Spleen (tissue), 11 donors: ENCODE results near the gene HNMT. TPM values are rescaled to one million over a fixed set of nuclear protein-coding genes. Genes with fewer than 3 reads are reported as not detected.
A peak's percentile ranks its signal among the peaks of the same experiment; 100 is the strongest.

Experiments used
- DNase-seq: peaks from one replicate; pipeline ENCODE4 v3.0.0-alpha.2; 2020
- H3K27ac ChIP-seq, 8 donors: fragments of 200-600 bp; sonication (generic) in 7 of 8; 1 replicate in 4 of 8; 2 replicates in 4 of 8; pipeline versions ENCODE4 v1.5.0 to v1.8.0; 2016 to 2021; ENCODE audit warnings: inconsistent platforms in 4 of 8, mild to moderate bottlenecking in 4 of 8, moderate library complexity in 1 of 8
- H3K27me3 ChIP-seq, 7 donors: fragments of 200-600 bp; sonication (generic) in 6 of 7; replicated peaks in 1 of 7; 1 replicate in 4 of 7; 2 replicates in 3 of 7; pipeline versions ENCODE4 v1.5.0 to v1.8.0; 2016 to 2021; ENCODE audit warnings: inconsistent platforms in 3 of 7, mild to moderate bottlenecking in 1 of 7
- H3K36me3 ChIP-seq, 6 donors: fragments of 200-600 bp; sonication (generic) in 5 of 6; 1 replicate in 4 of 6; 2 replicates in 2 of 6; pipeline versions ENCODE4 v1.5.0 to v1.8.0; 2016 to 2021; ENCODE audit warnings: inconsistent platforms in 2 of 6
- H3K4me1 ChIP-seq, 6 donors: fragments of 200-600 bp; sonication (generic) in 5 of 6; 1 replicate in 3 of 6; 2 replicates in 3 of 6; pipeline versions ENCODE4 v1.5.0 to v1.8.0; 2016 to 2021; ENCODE audit warnings: inconsistent platforms in 3 of 6
- H3K4me3 ChIP-seq, 8 donors: fragments of 200-600 bp; sonication (generic) in 7 of 8; 1 replicate in 4 of 8; 2 replicates in 4 of 8; pipeline versions ENCODE4 v1.5.0 to v1.8.0; 2016 to 2021; ENCODE audit warnings: inconsistent platforms in 4 of 8, mild to moderate bottlenecking in 4 of 8, moderate library complexity in 2 of 8
- H3K9me3 ChIP-seq, 8 donors: fragments of 200-600 bp; sonication (generic) in 7 of 8; 1 replicate in 4 of 8; 2 replicates in 4 of 8; pipeline versions ENCODE4 v1.5.0 to v1.8.0; 2016 to 2021; ENCODE audit warnings: inconsistent platforms in 4 of 8
- CTCF ChIP-seq, 11 experiments: fragments of 200-600 bp in 7 of 11; fragments of 450-650 bp in 4 of 11; sonication (generic) in 4 of 11; IDR thresholded peaks in 8 of 11; conservative IDR thresholded peaks in 3 of 11; 1 replicate in 7 of 11; 2 replicates in 4 of 11; pipeline versions ENCODE4 v1.4.0 to v1.8.0; 2016 to 2021; ENCODE audit warnings: antibody characterized with exemption in 11 of 11, inconsistent platforms in 4 of 11, mild to moderate bottlenecking in 1 of 11
- POLR2A ChIP-seq, 3 donors: fragments of 450-650 bp; IDR thresholded peaks; one replicate each; pipeline ENCODE4 v1.5.1; 2017; ENCODE audit warnings: antibody characterized with exemption in 3 of 3, mild to moderate bottlenecking in 1 of 3
- POLR2AphosphoS5 ChIP-seq, 3 donors: sonication (generic); formaldehyde crosslinking; IDR thresholded peaks; one replicate each; pipeline ENCODE4 v1.5.1; 2017; ENCODE audit warnings: antibody characterized with exemption in 3 of 3
- WGBS, 5 donors: extraction: QIAGEN DNeasy Blood & Tissue Kit in 3 of 5; methylation state at CpG; one replicate each; pipeline versions ENCODE4 v1.1.5 to v1.1.7; 2013 to 2018; 5-methylcytosine and 5-hydroxymethylcytosine counted together
- intact Hi-C: fragments of 100-400 bp; cut with DNase I; formaldehyde crosslinking; loops from one replicate; pipeline ENCODE4 v1.15.0; 2023; ENCODE audit warnings: low total_unique reads
- polyA plus RNA-seq, 3 donors: library from polyadenylated mRNA; stranded (reverse); fragments of 200-250 nt; gene quantifications; one replicate each; pipeline ENCODE4 v1.2.1, GENCODE V29; 2013
- total RNA-seq, 7 donors: library from RNA; depleted of rRNA in 3 of 7; stranded (reverse); fragments of >200 nt in 3 of 7; fragmentation: NEBNext Ultra II Directional in 4 of 7; extraction: Animal tissue kit (Norgen Biotek cat#: 25700) in 4 of 7; gene quantifications; one replicate each; pipeline versions ENCODE4 v1.1.0 to v1.2.1, GENCODE V29; 2016 to 2021
- donor health status: healthy with polysubstance abuse.
- donor health status: DM: no; HTN: no; CAD: no; lungs with moderate emphysema.
- donor health status: DM: no; HTN: no; CAD: no.
- donor health status: Bipolar disorder and iron deficiency.
- donor health status: healthy.
- donor health status: DM: no; HTN: no; CAD: no.
- donor health status: DM: yes; HTN: yes; CAD: no.

HNMT gene
- total and polyA plus RNA-seq, 10 donors: 31.2 to 74.2 (median 45.6) TPM

GRCh38 chr2:137963535-137964065 is 673 bp upstream of the HNMT start:
- Histone ChIP-seq H3K36me3 (no peaks in the 10 kb centered on the region), H3K9me3 (peaks cover 0 to 4% (median 0%) of the 10 kb centered on the region in 8 donors), H3K27ac (peak overlapping the region; percentile 4 to 84 (median 79)), H3K4me3 (peak overlapping the region in 3 of 8 donors; percentile 34 to 65 (median 48)), H3K4me1 (peaks cover 0 to 21% (median under 1%) of the 10 kb centered on the region in 6 donors), H3K27me3 (no peaks in the 10 kb centered on the region)
- 58 to 73% (median 65%) methylated on average over 9 of the region's 9 CpGs for WGBS, 5 donors
- TF ChIP-seq CTCF (IDR thresholded peaks at IDR 0.05 in 8 of 11, conservative IDR thresholded peaks at IDR 0.05 in 3 of 11): no peak
- TF ChIP-seq POLR2A (IDR thresholded peaks at IDR 0.05): no peak
- TF ChIP-seq POLR2AphosphoS5 (IDR thresholded peaks at IDR 0.05): no peak
- intact Hi-C loops: no loop called here
- no peak for DNase-seq

- no peak for TF ChIP-seq CTCF (IDR thresholded peaks at IDR 0.05 in 8 of 11, conservative IDR thresholded peaks at IDR 0.05 in 3 of 11)
- TF ChIP-seq POLR2A (IDR thresholded peaks at IDR 0.05): no peak
- no peak for TF ChIP-seq POLR2AphosphoS5 (IDR thresholded peaks at IDR 0.05)
- WGBS, 5 donors: 60 to 77% (median 67%) methylated on average over 3 of the region's 3 CpGs
- peak overlapping the region in 7 of 8 donors; percentile 71 to 84 (median 79) for H3K27ac ChIP-seq
- H3K36me3 ChIP-seq: no peaks in the 10 kb centered on the region
- H3K4me3 ChIP-seq: peak overlapping the region; percentile 22 to 65 (median 32)
- no peak for DNase-seq
- no peaks in the 10 kb centered on the region for H3K27me3 ChIP-seq
- H3K9me3 ChIP-seq: peaks cover 0 to 4% (median 0%) of the 10 kb centered on the region in 8 donors
- peaks cover 0 to 21% (median 5%) of the 10 kb centered on the region in 6 donors for H3K4me1 ChIP-seq
- intact Hi-C loops: no loop called here
Measured at GRCh38 chr2:137964859-137965459, 686 bp downstream of the HNMT start.

GRCh38 chr2:137966043-137966442 is 1.8 kb downstream of the HNMT start:
- whole genome bisulfite sequencing, 5 donors: 59 to 81% (median 80%) methylated on average over 3 of the region's 3 CpGs
- peaks cover 0 to 4% (median 0%) of the 10 kb centered on the region in 8 donors for H3K9me3 ChIP-seq
- H3K27me3 ChIP-seq: no peaks in the 10 kb centered on the region
- H3K27ac ChIP-seq: peak overlapping the region in 7 of 8 donors; percentile 42 to 84 (median 79)
- intact Hi-C loops: no loop called here
- H3K4me3 ChIP-seq: peak overlapping the region in 7 of 8 donors; percentile 1 to 65 (median 34)
- TF ChIP-seq POLR2AphosphoS5 (IDR thresholded peaks at IDR 0.05) (no peak), CTCF (IDR thresholded peaks at IDR 0.05 in 8 of 11, conservative IDR thresholded peaks at IDR 0.05 in 3 of 11) (no peak), POLR2A (IDR thresholded peaks at IDR 0.05) (no peak)
- H3K4me1 ChIP-seq: peaks cover 0 to 20% (median 5%) of the 10 kb centered on the region in 6 donors
- no peak for DNase-seq
- no peaks in the 10 kb centered on the region for H3K36me3 ChIP-seq

GRCh38 chr2:137967042-137967441 is 2.8 kb downstream of the HNMT start:
- DNase-seq: no peak
- intact Hi-C loops: no loop called here
- peaks cover 0 to 20% (median 5%) of the 10 kb centered on the region in 6 donors for H3K4me1 ChIP-seq
- peak overlapping the region in 5 of 8 donors; percentile 36 to 84 (median 81) for H3K27ac ChIP-seq
- no peaks in the 10 kb centered on the region for H3K27me3 ChIP-seq
- no peaks in the 10 kb centered on the region for H3K36me3 ChIP-seq
- H3K9me3 ChIP-seq: no peaks in the 10 kb centered on the region
- WGBS, 5 donors: 92 to 99% (median 94%) methylated on average over 7 of the region's 7 CpGs
- no peak for TF ChIP-seq POLR2AphosphoS5 (IDR thresholded peaks at IDR 0.05)
- TF ChIP-seq CTCF (IDR thresholded peaks at IDR 0.05 in 8 of 11, conservative IDR thresholded peaks at IDR 0.05 in 3 of 11): no peak
- no peak for TF ChIP-seq POLR2A (IDR thresholded peaks at IDR 0.05)
- H3K4me3 ChIP-seq: peak overlapping the region in 1 of 8 donors; percentile 65
